Neural crest cell (in vitro differentiated cells): ENCODE measurements around the gene CA11. TPM values are rescaled to one million over a fixed set of nuclear protein-coding genes. Genes with fewer than 3 reads are reported as not detected.

Experiments used
- DNase-seq: peaks from one replicate; pipeline ENCODE4 v3.0.0; 2021; ENCODE audit warnings: low read depth, mixed read lengths, low spot score
- H3K27ac Mint-ChIP-seq: one replicate; pipeline ENCODE4 v1.8.0; 2021; ENCODE audit warnings: mild to moderate bottlenecking, mixed read lengths; ENCODE audit not compliant: unreplicated experiment
- H3K27me3 Mint-ChIP-seq: 2 replicates; pipeline ENCODE4 v1.8.0; 2021; ENCODE audit warnings: low read depth, mild to moderate bottlenecking, mixed read lengths
- H3K36me3 Mint-ChIP-seq: 2 replicates; pipeline ENCODE4 v1.8.0; 2021; ENCODE audit warnings: low read depth, mild to moderate bottlenecking, mixed read lengths
- H3K4me1 Mint-ChIP-seq: 2 replicates; pipeline ENCODE4 v1.8.0; 2021; ENCODE audit warnings: mixed read lengths
- H3K4me3 Mint-ChIP-seq: one replicate; pipeline ENCODE4 v1.8.0; 2021; ENCODE audit warnings: mild to moderate bottlenecking, mixed read lengths
- H3K9me3 Mint-ChIP-seq: 2 replicates; pipeline ENCODE4 v1.8.0; 2021; ENCODE audit warnings: mixed read lengths
- CTCF ChIP-seq: fragments of 200-600 bp; sonication (generic); conservative IDR thresholded peaks from 2 replicates; pipeline ENCODE4 v1.5.0; 2021; ENCODE audit warnings: antibody characterized with exemption, mild to moderate bottlenecking
- total RNA-seq: library from RNA; stranded (reverse); gene quantifications from 2 replicates; pipeline ENCODE4 v1.2.1, GENCODE V29; 2021

The CA11 gene
- total RNA-seq, 1 donor from 2014 or later, result 11.4 TPM

DNA sequence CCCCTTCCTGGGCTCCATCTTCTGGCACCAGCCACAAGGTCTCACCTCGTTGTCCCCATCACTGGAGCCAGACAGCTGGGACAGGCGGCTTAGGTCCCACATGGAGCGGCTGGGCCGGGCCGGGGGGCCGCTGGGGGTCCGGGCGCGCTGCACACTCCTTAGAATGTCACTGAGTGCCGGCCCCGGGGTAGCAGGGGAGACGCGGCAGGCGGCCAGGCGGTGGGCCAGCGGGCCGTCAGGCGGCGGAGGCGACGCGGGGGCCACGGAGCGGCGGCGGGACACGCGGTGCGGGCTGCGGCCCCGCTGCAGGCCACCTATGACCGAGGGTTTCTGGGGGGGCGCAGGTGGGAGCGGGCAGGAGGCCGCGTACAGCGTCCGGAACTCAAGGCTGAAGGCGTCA, 42.5 kb downstream of the CA11 start:
- Mint-ChIP-seq H3K27ac (no peak overlapping the region), H3K4me1 (no peaks in the 10 kb centered on the region), H3K9me3 (no peaks in the 10 kb centered on the region), H3K4me3 (no peak overlapping the region), H3K36me3 (no peaks in the 10 kb centered on the region), H3K27me3 (no peaks in the 10 kb centered on the region)
- DNase-seq, result no peak
- no peak for TF ChIP-seq CTCF

GRCh38 chr19:48603001-48603400, 43.0 kb downstream of the CA11 start:
- no peak for DNase-seq
- H3K36me3 Mint-ChIP-seq, result no peaks in the 10 kb centered on the region
- no peaks in the 10 kb centered on the region for H3K27me3 Mint-ChIP-seq
- no peak for TF ChIP-seq CTCF
- no peak overlapping the region for H3K4me3 Mint-ChIP-seq
- no peaks in the 10 kb centered on the region for H3K4me1 Mint-ChIP-seq
- H3K27ac Mint-ChIP-seq, result peak overlapping the region; percentile 31
- H3K9me3 Mint-ChIP-seq, result no peaks in the 10 kb centered on the region

DNA sequence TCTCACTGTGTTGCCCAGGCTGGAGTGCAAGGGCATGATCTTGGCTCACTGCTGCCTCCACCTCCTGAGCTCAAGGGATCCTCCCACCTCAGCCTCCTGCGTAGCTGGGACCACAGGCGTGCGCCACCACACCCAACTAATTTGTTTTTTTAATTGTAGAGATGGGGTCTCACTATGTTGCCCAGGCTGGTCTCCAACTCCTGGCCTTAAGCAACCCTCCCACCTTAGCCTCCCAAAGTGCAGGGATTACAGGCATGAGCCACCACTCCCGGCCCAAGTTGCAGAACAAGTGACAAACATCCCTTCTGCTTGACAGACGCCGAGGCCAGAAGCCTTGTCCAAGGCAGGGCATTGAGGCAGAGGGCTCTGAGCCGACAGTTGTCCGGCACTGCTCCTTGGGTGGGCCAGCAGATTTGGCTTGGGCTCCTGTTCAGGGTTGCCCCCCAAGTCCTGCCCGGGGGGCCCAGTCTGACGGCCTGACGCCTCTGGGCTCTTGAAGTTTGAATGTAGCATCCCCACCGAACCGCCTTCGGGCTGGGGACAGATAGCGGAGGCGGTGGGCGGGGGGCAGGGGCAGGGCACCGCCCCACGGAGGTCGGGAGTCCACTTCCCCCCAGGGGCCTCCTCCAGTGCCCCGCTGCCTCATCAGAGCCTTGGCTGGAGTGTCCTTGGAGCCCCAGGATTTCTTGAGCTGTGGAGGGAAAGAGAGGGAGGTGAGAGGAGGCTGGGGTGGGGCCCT, 45.1 kb downstream of the CA11 start:
- no peak for DNase-seq
- no peak overlapping the region for H3K27ac Mint-ChIP-seq
- no peaks in the 10 kb centered on the region for H3K27me3 Mint-ChIP-seq
- no peaks in the 10 kb centered on the region for H3K36me3 Mint-ChIP-seq
- no peaks in the 10 kb centered on the region for H3K9me3 Mint-ChIP-seq
- no peak overlapping the region for H3K4me3 Mint-ChIP-seq
- no peak for TF ChIP-seq CTCF
- no peaks in the 10 kb centered on the region for H3K4me1 Mint-ChIP-seq

DNA sequence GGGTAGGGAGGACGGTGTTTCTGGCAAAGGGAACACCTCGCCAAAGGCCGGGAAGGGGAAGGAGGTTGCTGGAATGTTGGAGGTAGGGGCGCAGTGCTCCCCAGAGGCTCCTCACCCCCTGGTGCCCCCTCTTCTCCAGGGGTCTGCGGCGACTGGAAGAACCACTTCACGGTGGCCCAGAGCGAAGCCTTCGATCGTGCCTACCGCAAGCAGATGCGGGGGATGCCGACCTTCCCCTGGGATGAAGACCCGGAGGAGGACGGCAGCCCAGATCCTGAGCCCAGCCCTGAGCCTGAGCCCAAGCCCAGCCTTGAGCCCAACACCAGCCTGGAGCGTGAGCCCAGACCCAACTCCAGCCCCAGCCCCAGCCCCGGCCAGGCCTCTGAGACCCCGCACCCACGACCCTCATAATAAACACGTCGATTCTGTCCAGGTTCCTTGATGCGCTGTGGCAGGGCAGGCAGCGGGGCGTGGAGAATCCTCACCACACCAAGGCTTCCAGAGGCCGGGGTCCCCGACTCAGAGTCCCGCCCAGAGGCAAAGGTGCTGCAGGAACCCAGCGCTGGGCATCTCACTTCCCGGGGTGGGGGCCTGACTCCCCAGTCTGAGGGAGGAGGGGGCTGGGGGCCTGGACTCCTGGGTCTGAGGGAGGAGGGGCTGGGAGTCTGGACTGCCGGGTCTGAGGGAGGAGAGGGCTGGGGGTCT, 46.8 kb downstream of the CA11 start:
- H3K4me3 Mint-ChIP-seq, result no peak overlapping the region
- H3K36me3 Mint-ChIP-seq, result no peaks in the 10 kb centered on the region
- no peak for DNase-seq
- H3K27ac Mint-ChIP-seq, result no peak overlapping the region
- no peaks in the 10 kb centered on the region for H3K9me3 Mint-ChIP-seq
- H3K27me3 Mint-ChIP-seq, result no peaks in the 10 kb centered on the region
- no peak for TF ChIP-seq CTCF
- H3K4me1 Mint-ChIP-seq, result no peaks in the 10 kb centered on the region

DNA sequence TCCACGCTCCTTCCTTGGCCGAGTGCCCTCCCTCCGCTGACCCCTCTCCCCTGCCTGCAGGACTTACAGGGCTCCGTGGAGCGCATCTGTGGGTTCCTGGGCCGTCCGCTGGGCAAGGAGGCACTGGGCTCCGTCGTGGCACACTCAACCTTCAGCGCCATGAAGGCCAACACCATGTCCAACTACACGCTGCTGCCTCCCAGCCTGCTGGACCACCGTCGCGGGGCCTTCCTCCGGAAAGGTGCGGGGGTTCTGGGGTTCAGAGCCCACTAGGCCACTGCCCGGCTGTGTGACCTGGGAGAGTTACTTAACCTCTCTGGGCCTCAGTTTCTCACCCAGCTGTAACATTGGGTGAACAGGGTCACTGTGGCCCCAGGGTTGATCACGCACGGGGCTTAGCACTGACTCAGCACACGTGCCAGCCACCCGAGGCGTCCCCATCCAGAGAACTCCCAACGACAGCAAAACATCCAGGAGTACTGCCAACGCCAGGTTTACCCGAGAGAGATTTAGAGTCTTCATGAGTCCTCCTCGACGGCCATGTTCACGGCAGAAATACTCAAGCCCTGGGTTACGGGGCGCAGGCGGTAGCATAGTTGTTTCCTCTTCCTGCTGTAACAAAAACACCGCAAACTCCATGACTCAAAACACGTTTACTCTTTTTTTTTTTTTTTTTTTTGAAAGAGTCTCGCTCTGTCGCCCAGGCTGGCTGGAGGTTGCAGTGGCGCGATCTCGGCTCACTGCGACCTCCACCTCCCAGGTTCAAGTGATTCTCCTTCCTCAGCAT, 49.1 kb downstream of the CA11 start:
- no peaks in the 10 kb centered on the region for H3K36me3 Mint-ChIP-seq
- DNase-seq, result no peak
- H3K4me1 Mint-ChIP-seq, result no peaks in the 10 kb centered on the region
- no peaks in the 10 kb centered on the region for H3K9me3 Mint-ChIP-seq
- no peak overlapping the region for H3K27ac Mint-ChIP-seq
- no peak overlapping the region for H3K4me3 Mint-ChIP-seq
- no peaks in the 10 kb centered on the region for H3K27me3 Mint-ChIP-seq
- TF ChIP-seq CTCF, result no peak
